Suprapubic skin (tissue), 4 donors: ENCODE data around the gene GABBR1. TPM values are rescaled to one million over a fixed set of nuclear protein-coding genes. Genes with fewer than 3 reads are reported as not detected.

Source experiments
- DNase-seq, 2 donors: peaks; one replicate each; pipeline ENCODE4 v3.0.0-alpha.2; 2019; ENCODE audit warnings: low spot score in 2 of 2
- H3K27ac ChIP-seq: fragments of 200-600 bp; sonication (generic); one replicate; pipeline ENCODE4 v1.5.1; 2019
- H3K27me3 ChIP-seq: fragments of 200-600 bp; sonication (generic); one replicate; pipeline ENCODE4 v1.5.1; 2019
- H3K36me3 ChIP-seq: fragments of 200-600 bp; sonication (generic); one replicate; pipeline ENCODE4 v1.5.1; 2019
- H3K4me1 ChIP-seq: fragments of 200-600 bp; sonication (generic); one replicate; pipeline ENCODE4 v1.5.1; 2019
- H3K4me3 ChIP-seq: fragments of 200-600 bp; sonication (generic); one replicate; pipeline ENCODE4 v1.5.1; 2019; ENCODE audit warnings: mild to moderate bottlenecking
- H3K9me3 ChIP-seq: fragments of 200-600 bp; sonication (generic); one replicate; pipeline ENCODE4 v1.5.1; 2019
- CTCF ChIP-seq, 2 donors: fragments of 200-600 bp in 1 of 2; fragments of 450-650 bp in 1 of 2; sonication (generic) in 1 of 2; IDR thresholded peaks; one replicate each; pipeline ENCODE4 v1.5.1; 2016 to 2019; ENCODE audit warnings: antibody characterized with exemption in 2 of 2, mild to moderate bottlenecking in 1 of 2, moderate library complexity in 1 of 2
- EP300 ChIP-seq: sonication (generic); formaldehyde crosslinking; IDR thresholded peaks from one replicate; pipeline ENCODE4 v1.6.1; 2017; ENCODE audit warnings: antibody characterized with exemption
- POLR2A ChIP-seq, 2 donors: fragments of 450-650 bp; IDR thresholded peaks; one replicate each; pipeline ENCODE4 v1.6.1; 2017; ENCODE audit warnings: antibody characterized with exemption in 2 of 2, mild to moderate bottlenecking in 2 of 2, moderate library complexity in 2 of 2
- POLR2AphosphoS5 ChIP-seq, 3 donors: sonication (generic); formaldehyde crosslinking; IDR thresholded peaks; one replicate each; pipeline ENCODE4 v1.6.1; 2017; ENCODE audit warnings: antibody characterized with exemption in 3 of 3
- WGBS: methylation state at CpG from one replicate; pipeline ENCODE4 v1.1.5; 2018; 5-methylcytosine and 5-hydroxymethylcytosine counted together
- total RNA-seq, 4 donors: library from RNA; depleted of rRNA; stranded (reverse); fragments of >200 nt; gene quantifications; one replicate each; pipeline ENCODE4 v1.1.0, GENCODE V29; 2016

Gene GABBR1
- total RNA-seq, 4 donors from 2014 or later: 16.4 to 78.1 (median 31.1) TPM

GRCh38 chr6:29630315-29630714 lies 2.7 kb downstream of the GABBR1 start:
- H3K9me3 ChIP-seq: no peaks in the 10 kb centered on the region
- H3K36me3 ChIP-seq: no peaks in the 10 kb centered on the region
- no peak for TF ChIP-seq CTCF (IDR thresholded peaks at IDR 0.05)
- TF ChIP-seq POLR2A (IDR thresholded peaks at IDR 0.05): no peak
- no peak for TF ChIP-seq POLR2AphosphoS5 (IDR thresholded peaks at IDR 0.05)
- TF ChIP-seq EP300: no peak
- no peak overlapping the region for H3K4me3 ChIP-seq
- DNase-seq: no peak
- peaks cover 42% of the 10 kb centered on the region for H3K4me1 ChIP-seq
- no peaks in the 10 kb centered on the region for H3K27me3 ChIP-seq
- WGBS: 83% methylated on average over 9 of the region's 9 CpGs
- H3K27ac ChIP-seq: no peak overlapping the region

- H3K4me1 ChIP-seq: peaks cover 42% of the 10 kb centered on the region
- no peak for DNase-seq
- 83% methylated on average over 2 of the region's 2 CpGs for WGBS
- H3K9me3 ChIP-seq: no peaks in the 10 kb centered on the region
- H3K27me3 ChIP-seq: no peaks in the 10 kb centered on the region
- TF ChIP-seq POLR2AphosphoS5 (IDR thresholded peaks at IDR 0.05): no peak
- TF ChIP-seq CTCF (IDR thresholded peaks at IDR 0.05): no peak
- no peak for TF ChIP-seq EP300
- TF ChIP-seq POLR2A (IDR thresholded peaks at IDR 0.05): no peak
- H3K36me3 ChIP-seq: no peaks in the 10 kb centered on the region
- H3K4me3 ChIP-seq: no peak overlapping the region
- no peak overlapping the region for H3K27ac ChIP-seq
These were observed 3.4 kb downstream of the GABBR1 start for GRCh38 chr6:29629571-29629970.

- peak; percentile 81 to 87 for DNase-seq
- TF ChIP-seq CTCF (IDR thresholded peaks at IDR 0.05): peak in 1 of 2 donors; percentile 70
- TF ChIP-seq EP300: no peak
- 4% methylated on average over 32 of the region's 32 CpGs for WGBS
- H3K9me3 ChIP-seq: no peaks in the 10 kb centered on the region
- peak overlapping the region; percentile 61 for H3K4me3 ChIP-seq
- peaks cover 40% of the 10 kb centered on the region for H3K4me1 ChIP-seq
- H3K27ac ChIP-seq: peak overlapping the region; percentile 7
- peaks cover 6% of the 10 kb centered on the region for H3K36me3 ChIP-seq
- no peaks in the 10 kb centered on the region for H3K27me3 ChIP-seq
These were observed 4.3 kb downstream of the GABBR1 start for GRCh38 chr6:29628419-29629281.

- Histone ChIP-seq H3K36me3 (peaks cover 14% of the 10 kb centered on the region), H3K27ac (peak overlapping the region; percentile 7), H3K27me3 (no peaks in the 10 kb centered on the region), H3K4me3 (peak overlapping the region; percentile 61), H3K4me1 (peaks cover 33% of the 10 kb centered on the region), H3K9me3 (no peaks in the 10 kb centered on the region)
- 2% methylated on average over 20 of the region's 51 CpGs for WGBS
- TF ChIP-seq CTCF (IDR thresholded peaks at IDR 0.05) (no peak), EP300 (no peak), POLR2A (IDR thresholded peaks at IDR 0.05) (peak in 1 of 2 donors; percentile 31)
- peak; percentile 85 to 86 for DNase-seq
These were observed 5.1 kb downstream of the GABBR1 start for GRCh38 chr6:29627755-29628418.
